ENCODE results near the gene DENND2D. TPM values are rescaled to one million over a fixed set of nuclear protein-coding genes. Genes with fewer than 3 reads are reported as not detected.

DENND2D gene
- total RNA-seq, 1 donor from 2014 or later: 13.2 TPM

DNA sequence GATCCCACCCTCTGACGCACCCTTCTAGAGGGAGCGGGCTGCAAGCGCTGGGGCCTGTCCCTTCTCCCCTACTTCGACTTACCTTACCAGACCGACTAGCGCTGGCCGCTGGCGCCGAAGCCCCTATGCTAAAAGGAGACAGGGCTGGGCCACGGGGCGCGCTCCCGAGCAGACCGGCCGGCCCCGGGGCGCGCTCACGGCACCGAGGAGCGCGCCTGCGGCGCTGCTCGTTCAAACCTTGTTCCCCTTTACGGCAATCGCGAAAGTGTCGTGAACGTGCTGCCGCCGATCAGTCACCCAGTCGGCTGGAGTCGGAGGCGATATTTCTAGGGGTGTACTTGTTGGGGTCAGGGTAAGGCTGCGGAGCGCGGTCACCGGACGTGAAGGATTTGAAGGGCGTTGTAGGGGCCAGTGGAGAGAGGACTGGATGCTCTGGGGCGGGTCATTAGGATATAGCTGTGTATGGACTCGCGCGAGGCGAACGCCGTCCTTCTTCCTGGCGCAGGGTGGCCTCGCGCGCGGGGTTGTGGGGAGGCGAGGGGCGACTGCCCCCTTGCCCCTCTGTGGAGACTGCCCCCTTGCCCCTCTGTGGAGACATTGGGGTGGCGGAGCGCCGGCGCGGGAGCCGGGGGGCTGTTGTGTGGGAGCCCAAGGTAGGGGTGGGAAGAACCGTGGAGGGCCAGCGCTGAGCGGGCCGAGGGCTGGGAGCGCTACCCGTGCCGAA lies 60.3 kb downstream of the DENND2D start, which contains the start of the genes CEPT1 and DRAM2:
TSS of gene CEPT1 (plus strand) at position 268 of the 724 bp plus-strand sequence. CDS start 7,492 bp downstream, outside the sequence.
TSS of gene DRAM2 (minus strand) at position 138 of the 724 bp plus-strand sequence. CDS start 8,539 bp downstream, outside the sequence.
- DNase-seq (ENCODE audit: low spot score): peak; percentile 98

DNA sequence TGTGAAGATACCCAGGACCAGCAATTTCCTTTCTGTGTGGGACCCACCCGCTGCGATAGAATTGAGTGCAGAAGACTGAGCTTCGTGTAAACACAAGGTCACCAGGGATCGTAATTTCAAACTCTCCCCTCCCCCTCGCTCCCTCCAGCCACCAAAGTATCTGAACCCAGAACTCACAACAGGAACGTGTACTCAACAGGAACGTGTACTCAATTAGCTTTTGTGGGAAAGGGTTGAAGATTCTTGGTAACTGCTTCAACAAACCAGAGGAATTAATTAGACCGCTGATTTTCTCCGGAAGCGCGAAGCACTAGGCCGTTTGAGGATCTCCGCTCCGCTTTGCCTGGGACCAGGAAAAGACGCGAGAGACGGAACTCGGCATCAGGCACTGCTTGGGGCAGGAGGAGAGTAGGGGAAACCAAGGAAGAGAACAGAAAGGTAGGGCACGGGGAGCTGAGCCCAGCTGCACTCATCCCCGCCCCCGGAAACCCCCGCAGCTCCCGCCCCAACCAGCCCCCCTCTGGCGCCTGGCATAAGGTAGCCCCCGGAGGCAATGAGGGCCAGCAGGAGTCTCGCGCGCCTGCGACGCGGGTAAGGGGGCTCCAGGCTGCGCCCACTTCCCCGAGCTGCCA lies 61.0 kb downstream of the DENND2D start:
- DNase-seq (ENCODE audit: low spot score): peak; percentile 76

Other genes with a start within 250 kb of the DENND2D start
- gene LRIF1, start 236.7 kb downstream of the DENND2D start, total RNA-seq (ENCODE audit: insufficient read depth, low replicate concordance): 13.7 TPM
- 19.0 TPM for gene DRAM2, start 60.6 kb downstream of the DENND2D start, total RNA-seq (ENCODE audit: insufficient read depth, low replicate concordance)
- 58.3 TPM for gene CEPT1, start 60.4 kb downstream of the DENND2D start, total RNA-seq (ENCODE audit: insufficient read depth, low replicate concordance)
- gene CHI3L2, start 27.1 kb upstream of the DENND2D start, total RNA-seq (ENCODE audit: insufficient read depth, low replicate concordance): 0.72 TPM
- 5.3 TPM for gene CHIA, start 90.2 kb upstream of the DENND2D start, total RNA-seq (ENCODE audit: insufficient read depth, low replicate concordance)
- gene OVGP1, start 227.1 kb upstream of the DENND2D start, total RNA-seq (ENCODE audit: insufficient read depth, low replicate concordance): 1.2 TPM
- gene WDR77, start 248.6 kb upstream of the DENND2D start, total RNA-seq (ENCODE audit: insufficient read depth, low replicate concordance): 16.1 TPM
- gene ATP5PB, start 248.8 kb upstream of the DENND2D start, total RNA-seq (ENCODE audit: insufficient read depth, low replicate concordance): 169 TPM

Data from umbilical cord (tissue), 2 donors.